Heart right ventricle (tissue), 16 donors: ENCODE measurements around the gene CERS6. TPM values are rescaled to one million over a fixed set of nuclear protein-coding genes. Genes with fewer than 3 reads are reported as not detected.

Source experiments
- ATAC-seq, 8 donors: fragments of 200-7000 bp; cut with Tn5 transposase; one replicate each; pipeline ENCODE4 v1.9.1; 2020; ENCODE audit warnings: mild to moderate bottlenecking in 8 of 8, moderate library complexity in 8 of 8, moderate number of reproducible peaks in 1 of 8
- DNase-seq, 2 donors: peaks; one replicate each; pipeline ENCODE4 v3.0.0-alpha.2; 2020
- H3K27ac ChIP-seq, 10 donors: fragments of 200-600 bp; sonication (generic) in 2 of 10; one replicate each; pipeline versions ENCODE4 v1.5.0 to v1.8.0; 2020 to 2022; ENCODE audit warnings: mild to moderate bottlenecking in 3 of 10
- H3K27me3 ChIP-seq, 7 donors: fragments of 200-600 bp; one replicate each; pipeline ENCODE4 v1.8.0; 2021 to 2022; ENCODE audit warnings: mild to moderate bottlenecking in 2 of 7
- H3K36me3 ChIP-seq, 9 donors: fragments of 200-600 bp; sonication (generic) in 1 of 9; one replicate each; pipeline versions ENCODE4 v1.5.0 to v1.8.0; 2020 to 2022; ENCODE audit warnings: mild to moderate bottlenecking in 2 of 9
- H3K4me1 ChIP-seq, 9 donors: fragments of 200-600 bp; sonication (generic) in 1 of 9; one replicate each; pipeline versions ENCODE4 v1.5.0 to v1.8.0; 2020 to 2022; ENCODE audit warnings: mild to moderate bottlenecking in 4 of 9
- H3K4me3 ChIP-seq, 10 donors: fragments of 200-600 bp; sonication (generic) in 2 of 10; one replicate each; pipeline versions ENCODE4 v1.5.0 to v1.8.0; 2020 to 2022; ENCODE audit warnings: mild to moderate bottlenecking in 7 of 10, moderate library complexity in 2 of 10
- H3K9me3 ChIP-seq, 11 donors: fragments of 200-600 bp in 10 of 11; sonication (generic) in 2 of 11; one replicate each; pipeline versions ENCODE4 v1.5.0 to v1.8.0; 2013 to 2022; ENCODE audit warnings: mild to moderate bottlenecking in 2 of 11, control low read depth in 1 of 11, moderate library complexity in 1 of 11
- CTCF ChIP-seq, 9 donors: fragments of 200-600 bp; sonication (generic) in 2 of 9; IDR thresholded peaks; one replicate each; pipeline versions ENCODE4 v1.5.0 to v1.8.0; 2021 to 2022; ENCODE audit warnings: antibody characterized with exemption in 9 of 9, mild to moderate bottlenecking in 5 of 9, moderate library complexity in 1 of 9
- WGBS, 2 donors: extraction: QIAGEN DNeasy Blood & Tissue Kit; methylation state at CpG; one replicate each; pipeline ENCODE4 v1.1.7; 2013; ENCODE audit warnings: inconsistent platforms in 1 of 2; 5-methylcytosine and 5-hydroxymethylcytosine counted together
- intact Hi-C, 10 donors: fragments of 100-400 bp; cut with DNase I; formaldehyde crosslinking; loops; one replicate each; pipeline versions ENCODE4 v1.11.1 to v1.14.2; 2022
- polyA plus RNA-seq, 2 donors: library from polyadenylated mRNA; stranded (reverse); fragments of 200-250 nt; gene quantifications; one replicate each; pipeline ENCODE4 v1.2.3, GENCODE V29; 2013
- total RNA-seq, 10 donors: library from RNA; stranded (reverse); fragmentation: NEBNext Ultra II Directional in 3 of 10; extraction: Animal tissue kit (Norgen Biotek cat#: 25700) in 3 of 10; gene quantifications; one replicate each; pipeline versions ENCODE4 v1.2.1 to v1.2.4, GENCODE V29; 2021 to 2023
- donor health status: Arrhythmogenic right ventricular cardiomyopathy.
- donor health status: ischemic (EF 13 %, LVEDD 7.1; RV severe dilation, severe dysfunction).
- donor health status: healthy with polysubstance abuse.
- donor health status: DM: no; HTN: yes; CAD: no.
- donor health status: DM: no; HTN: no; CAD: no.
- donor health status: ischemic (EF 25% LVEDD 6.9; RV normal size, moderate dysfunction).
- donor health status: ischemic (EF 25% LVEDD 5.7; RV mildly dilated, moderate dysfunction).
- donor health status: healthy.
- donor health status: DM: yes; HTN: yes; CAD: no.
- donor health status: Ischemic cardiomyopathy.
- donor health status: ischemic (EF 35%, LVEDD 5.7; RV mildly dilated, moderate dysfunction).
- donor health status: nonischemic (EF 11% LVEDD 7.7; RV severe dilation, severe dysfunction).
- donor health status: DM: yes; HTN: yes; CAD: no.
- donor health status: PGD.
- donor health status: ischemic (EF 29% LVEDD 5.4; RV normal size, mild dysfunction).
- donor health status: nonischemic (EF 23%, LVEDD 6.1; RV moderate dilation, normal function).

Gene CERS6
- total and polyA plus RNA-seq, 12 donors: 20.5 to 76.3 (median 56.1) TPM

GRCh38 chr2:168524005-168524404, 67.9 kb downstream of the CERS6 start:
- no peak overlapping the region for H3K4me3 ChIP-seq
- H3K4me1 ChIP-seq: peaks cover 3 to 87% (median 49%) of the 10 kb centered on the region in 9 donors
- peaks cover 0 to 3% (median 0%) of the 10 kb centered on the region in 11 donors for H3K9me3 ChIP-seq
- no peak for TF ChIP-seq CTCF (IDR thresholded peaks at IDR 0.05)
- H3K27ac ChIP-seq: peak overlapping the region in 6 of 10 donors; percentile 34 to 83 (median 69)
- H3K27me3 ChIP-seq: no peaks in the 10 kb centered on the region
- intact Hi-C loops: loop anchor here in 2 of 10 donors (5.0 to 10.0 kb wide), 3 partner anchors 42 to 111 kb away; no protein-coding TSS in a partner anchor
- DNase-seq: no peak
- H3K36me3 ChIP-seq: no peaks in the 10 kb centered on the region
- no peak for ATAC-seq
- WGBS, 2 donors: 70 to 84% methylated on average over 2 of the region's 2 CpGs

GRCh38 chr2:168525020-168525419, 68.9 kb downstream of the CERS6 start:
- DNase-seq: no peak
- Histone ChIP-seq H3K4me1 (peaks cover 3 to 93% (median 57%) of the 10 kb centered on the region in 9 donors), H3K36me3 (no peaks in the 10 kb centered on the region), H3K27ac (peak overlapping the region in 7 of 10 donors; percentile 61 to 86 (median 82)), H3K27me3 (no peaks in the 10 kb centered on the region), H3K4me3 (no peak overlapping the region), H3K9me3 (no peaks in the 10 kb centered on the region)
- no peak for TF ChIP-seq CTCF (IDR thresholded peaks at IDR 0.05)
- intact Hi-C loops: loop anchor here in 4 of 10 donors (5.0 to 10.0 kb wide), 4 partner anchors 68 to 117 kb away; partner anchors contain the start of gene CERS6 (in 1 of the 4)
- ATAC-seq: no peak
- WGBS, 2 donors: 91 to 95% methylated on average over 3 of the region's 3 CpGs

GRCh38 chr2:168525716-168526446, 69.8 kb downstream of the CERS6 start:
- no peak for TF ChIP-seq CTCF (IDR thresholded peaks at IDR 0.05)
- peaks cover 3 to 100% (median 65%) of the 10 kb centered on the region in 9 donors for H3K4me1 ChIP-seq
- no peak overlapping the region for H3K4me3 ChIP-seq
- no peaks in the 10 kb centered on the region for H3K27me3 ChIP-seq
- H3K27ac ChIP-seq: peak overlapping the region; percentile 37 to 86 (median 80)
- intact Hi-C loops: loop anchor here in 4 of 10 donors (2.0 to 10.0 kb wide), 5 partner anchors 69 to 116 kb away; partner anchors contain the start of gene CERS6 (in 2 of the 4)
- 29 to 32% methylated on average over 1 of the region's 1 CpG for WGBS, 2 donors
- ATAC-seq: peak in 1 of 8 donors; percentile 4
- DNase-seq: no peak
- H3K36me3 ChIP-seq: no peaks in the 10 kb centered on the region
- H3K9me3 ChIP-seq: no peaks in the 10 kb centered on the region

GRCh38 chr2:168526641-168527040, 70.6 kb downstream of the CERS6 start:
- H3K4me1 ChIP-seq: peaks cover 8 to 100% (median 67%) of the 10 kb centered on the region in 9 donors
- H3K36me3 ChIP-seq: no peaks in the 10 kb centered on the region
- H3K9me3 ChIP-seq: no peaks in the 10 kb centered on the region
- peak overlapping the region; percentile 37 to 86 (median 80) for H3K27ac ChIP-seq
- 36 to 40% methylated on average over 3 of the region's 3 CpGs for WGBS, 2 donors
- no peaks in the 10 kb centered on the region for H3K27me3 ChIP-seq
- TF ChIP-seq CTCF (IDR thresholded peaks at IDR 0.05): no peak
- peak; percentile 60 to 93 (median 86) for ATAC-seq
- DNase-seq: peak in 1 of 2 donors; percentile 61
- H3K4me3 ChIP-seq: no peak overlapping the region
- intact Hi-C loops: loop anchor here in 4 of 10 donors (2.0 to 10.0 kb wide), 5 partner anchors 69 to 116 kb away; partner anchors contain the start of gene CERS6 (in 2 of the 4)
